SJCRH30 (cell line): ENCODE measurements around the gene RALGPS1. TPM values are rescaled to one million over a fixed set of nuclear protein-coding genes. Genes with fewer than 3 reads are reported as not detected.

Experiments used
- DNase-seq, 2 experiments: peaks; one replicate each; pipeline ENCODE4 v3.0.0-alpha.2; 2015 to 2020
- H3K27ac ChIP-seq: fragments of 250-450 bp; sonication (Bioruptor Pico); 2 replicates; pipeline ENCODE4 v1.5.1; 2020; ENCODE audit warnings: mild to moderate bottlenecking, moderate library complexity
- H3K27me3 ChIP-seq: fragments of 250-450 bp; sonication (Bioruptor Pico); 2 replicates; pipeline ENCODE4 v1.5.1; 2020; ENCODE audit warnings: mild to moderate bottlenecking, moderate library complexity
- H3K36me3 ChIP-seq: fragments of 250-450 bp; sonication (Bioruptor Pico); 2 replicates; pipeline ENCODE4 v1.5.1; 2020; ENCODE audit warnings: mild to moderate bottlenecking, moderate library complexity
- H3K4me1 ChIP-seq: fragments of 250-450 bp; sonication (Bioruptor Pico); 2 replicates; pipeline ENCODE4 v1.5.1; 2020; ENCODE audit warnings: mild to moderate bottlenecking, moderate library complexity
- H3K4me3 ChIP-seq: fragments of 250-450 bp; sonication (Bioruptor Pico); 2 replicates; pipeline ENCODE4 v1.5.1; 2020; ENCODE audit warnings: mild to moderate bottlenecking, moderate library complexity
- H3K9me3 ChIP-seq: fragments of 250-450 bp; sonication (Bioruptor Pico); replicated peaks from 2 replicates; pipeline ENCODE4 v1.5.1; 2020; ENCODE audit warnings: mild to moderate bottlenecking, moderate library complexity
- total RNA-seq: library from RNA; depleted of rRNA; stranded (reverse); fragments of >200 nt; shearing (Covaris generic); gene quantifications from 2 replicates; pipeline ENCODE4 v1.2.3, GENCODE V29; 2014; rRNA removed

Gene RALGPS1
- total RNA-seq, 1 experiment from 2014 or later = 1.8 TPM

- H3K4me1 ChIP-seq = no peaks in the 10 kb centered on the region
- DNase-seq = no peak
These were observed 354.9 kb downstream of the RALGPS1 start for GRCh38 chr9:127269449-127269848.

More at GRCh38 chr9:127269449-127269848, 354.9 kb downstream of the RALGPS1 start:
- no peaks in the 10 kb centered on the region for H3K36me3 ChIP-seq
- H3K4me3 ChIP-seq = no peak overlapping the region
- H3K27me3 ChIP-seq = no peaks in the 10 kb centered on the region
- H3K9me3 ChIP-seq = no peaks in the 10 kb centered on the region
- H3K27ac ChIP-seq = no peak overlapping the region

Other genes starting within 250 kb of the RALGPS1 start
- 16.2 and 18.0 TPM in 2 replicates for gene ZBTB43, start 109.7 kb upstream of the RALGPS1 start, total RNA-seq
- 21.6 and 23.5 TPM in 2 replicates for gene ZBTB34, start 54.1 kb upstream of the RALGPS1 start, total RNA-seq
- 21.1 and 21.3 TPM in 2 replicates for gene ANGPTL2, start 207.9 kb downstream of the RALGPS1 start, total RNA-seq